Activated T-helper 2 cell treated with anti-CD3 and anti-CD28 coated beads, Interferon-gamma antibody, Interleukin-2, Interleukin-4, amounts not matched to agents 10 μg/mL and 5 μg/mL and 100 μg/mL, durations not matched to agents 14 hours and 24 hours and 36 hours (primary cell): Measurements from ENCODE around the gene PAM. TPM values are rescaled to one million over a fixed set of nuclear protein-coding genes. Genes with fewer than 3 reads are reported as not detected.
"Not testable (repeated sequence)": the region's sequence is repeated elsewhere in the genome, so short reads cannot be mapped to it uniquely, and the experiment has no call there.

ENCODE experiments used
- DNase-seq: peaks from one replicate; pipeline ENCODE4 v3.0.0; 2021; ENCODE audit warnings: low spot score
- H3K27ac Mint-ChIP-seq: one replicate; pipeline ENCODE4 v1.8.0; 2021; ENCODE audit warnings: mixed read lengths
- H3K27me3 Mint-ChIP-seq: one replicate; pipeline ENCODE4 v1.8.0; 2021; ENCODE audit warnings: low read depth, mixed read lengths
- H3K36me3 Mint-ChIP-seq: one replicate; pipeline ENCODE4 v1.8.0; 2021; ENCODE audit warnings: low read depth, mixed read lengths
- H3K4me1 Mint-ChIP-seq: one replicate; pipeline ENCODE4 v1.8.0; 2021; ENCODE audit warnings: low read depth, mixed read lengths
- H3K4me3 Mint-ChIP-seq: one replicate; pipeline ENCODE4 v1.8.0; 2021; ENCODE audit warnings: low read depth, mild to moderate bottlenecking, moderate library complexity, mixed read lengths
- H3K9me3 Mint-ChIP-seq: one replicate; pipeline ENCODE4 v1.8.0; 2021; ENCODE audit warnings: mixed read lengths
- intact Hi-C: fragments of 100-400 bp; cut with micrococcal nuclease; formaldehyde crosslinking; loops from one replicate; pipeline ENCODE4 v1.15.1; 2023
- total RNA-seq: library from RNA; stranded (reverse); gene quantifications from 2 replicates; pipeline ENCODE4 v1.2.3, GENCODE V29; 2022

Gene PAM
- total RNA-seq, 1 donor from 2014 or later: 48.0 TPM

- intact Hi-C loops: no loop called here
Observed at GRCh38 chr5:102737161-102737560, 17.9 kb upstream of the PAM start.

GRCh38 chr5:102737805-102738469, 17.2 kb upstream of the PAM start:
- intact Hi-C loops: no loop called here
- no peaks in the 10 kb centered on the region for H3K9me3 Mint-ChIP-seq
- peaks cover 17% of the 10 kb centered on the region for H3K27me3 Mint-ChIP-seq
- no peak overlapping the region for H3K4me3 Mint-ChIP-seq
- H3K27ac Mint-ChIP-seq: no peak overlapping the region
- no peak for DNase-seq
- no peaks in the 10 kb centered on the region for H3K36me3 Mint-ChIP-seq
- no peaks in the 10 kb centered on the region for H3K4me1 Mint-ChIP-seq

More at GRCh38 chr5:102737161-102737560, 17.9 kb upstream of the PAM start:
- peaks cover 15% of the 10 kb centered on the region for H3K27me3 Mint-ChIP-seq
- no peaks in the 10 kb centered on the region for H3K36me3 Mint-ChIP-seq
- H3K27ac Mint-ChIP-seq: no peak overlapping the region
- no peaks in the 10 kb centered on the region for H3K9me3 Mint-ChIP-seq
- H3K4me1 Mint-ChIP-seq: no peaks in the 10 kb centered on the region
- DNase-seq: no peak
- no peak overlapping the region for H3K4me3 Mint-ChIP-seq

DNA sequence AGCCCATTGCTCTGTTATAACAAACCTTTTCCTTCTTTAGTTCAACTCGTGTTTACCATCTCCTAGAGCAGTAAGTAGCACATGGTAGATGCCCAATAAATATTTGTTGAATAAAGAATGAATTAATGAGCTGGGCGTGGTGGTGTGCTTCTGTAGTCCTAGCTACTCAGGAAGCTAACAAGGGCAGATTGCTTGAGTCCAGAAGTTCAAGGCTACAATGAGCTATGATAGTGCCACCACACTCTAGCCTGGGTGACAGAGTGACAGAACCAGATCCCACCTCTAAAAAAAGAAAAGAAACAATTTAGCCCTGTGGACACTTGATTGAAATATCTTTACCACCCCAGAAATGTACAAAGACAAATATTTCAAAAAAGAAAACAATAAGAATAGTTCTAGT, 14.6 kb upstream of the PAM start:
- Mint-ChIP-seq H3K4me1 (no peaks in the 10 kb centered on the region), H3K4me3 (no peak overlapping the region), H3K27me3 (peaks cover 14% of the 10 kb centered on the region), H3K36me3 (no peaks in the 10 kb centered on the region), H3K9me3 (no peaks in the 10 kb centered on the region), H3K27ac (no peak overlapping the region)
- intact Hi-C loops: no loop called here
- DNase-seq: no peak

GRCh38 chr5:102742215-102742614, 12.9 kb upstream of the PAM start:
- intact Hi-C loops: no loop called here
- H3K27ac Mint-ChIP-seq: no peak overlapping the region
- no peak overlapping the region for H3K4me3 Mint-ChIP-seq
- H3K4me1 Mint-ChIP-seq: peaks cover 4% of the 10 kb centered on the region
- DNase-seq: no peak
- H3K36me3 Mint-ChIP-seq: no peaks in the 10 kb centered on the region
- peaks cover 13% of the 10 kb centered on the region for H3K27me3 Mint-ChIP-seq
- no peaks in the 10 kb centered on the region for H3K9me3 Mint-ChIP-seq

DNA sequence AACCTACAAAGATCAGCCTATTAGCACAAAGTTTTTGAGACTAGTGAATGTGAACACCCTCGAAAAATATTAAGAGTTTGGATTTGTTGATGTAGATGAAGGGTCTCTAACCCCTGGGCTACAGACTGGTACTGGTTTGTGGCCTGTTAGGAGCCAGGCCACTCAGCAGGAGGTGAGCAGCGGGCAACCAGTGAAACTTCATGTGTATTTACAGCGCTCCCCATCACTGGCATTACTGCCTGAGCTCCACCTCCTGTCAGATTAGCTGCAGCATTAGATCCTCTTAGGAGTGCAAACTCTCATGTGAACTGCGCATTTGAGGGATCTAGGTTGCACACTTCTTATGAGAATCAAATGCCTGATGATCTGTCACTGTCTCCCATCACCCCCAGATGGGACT, 11.2 kb upstream of the PAM start:
- H3K36me3 Mint-ChIP-seq: no peaks in the 10 kb centered on the region
- H3K4me1 Mint-ChIP-seq: peaks cover 14% of the 10 kb centered on the region
- intact Hi-C loops: no loop called here
- H3K27ac Mint-ChIP-seq: no peak overlapping the region
- H3K9me3 Mint-ChIP-seq: no peaks in the 10 kb centered on the region
- DNase-seq: no peak
- H3K4me3 Mint-ChIP-seq: no peak overlapping the region
- H3K27me3 Mint-ChIP-seq: peaks cover 6% of the 10 kb centered on the region

- Mint-ChIP-seq H3K27ac (no peak overlapping the region), H3K27me3 (peaks cover 6% of the 10 kb centered on the region), H3K4me1 (peaks cover 16% of the 10 kb centered on the region), H3K9me3 (no peaks in the 10 kb centered on the region), H3K4me3 (no peak overlapping the region), H3K36me3 (no peaks in the 10 kb centered on the region)
- intact Hi-C loops: no loop called here
- no peak for DNase-seq
Observed at GRCh38 chr5:102747386-102748166, 7.5 kb upstream of the PAM start.

DNA sequence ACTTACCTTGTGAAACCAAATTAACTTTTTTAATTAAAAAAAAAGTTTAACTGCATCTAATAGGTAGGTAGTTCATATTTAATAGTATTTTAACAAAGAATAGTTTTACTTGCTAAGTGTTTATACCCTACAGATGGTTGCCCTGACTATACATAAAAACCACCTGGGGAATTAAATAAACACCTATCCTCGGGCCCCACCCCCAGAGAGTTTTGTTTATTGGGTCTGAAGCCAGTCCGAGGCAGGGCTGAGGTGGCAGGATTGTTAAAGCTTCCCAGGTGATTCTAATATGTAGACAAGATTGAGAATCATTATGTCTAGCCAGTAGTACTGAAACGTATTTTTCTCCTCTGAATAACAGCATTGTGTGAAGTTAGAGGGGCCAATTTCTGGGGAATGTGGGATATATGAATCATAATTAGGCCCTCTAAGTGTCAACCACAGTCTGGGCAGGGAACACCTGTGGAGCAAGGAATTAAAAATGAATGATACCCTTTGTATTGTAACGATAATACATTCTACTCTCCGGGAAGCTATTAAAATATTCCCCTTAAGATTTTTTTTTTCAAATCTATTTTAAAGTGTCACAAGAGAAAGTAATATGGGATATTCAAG, 5.6 kb upstream of the PAM start:
- intact Hi-C loops: no loop called here
- Mint-ChIP-seq H3K27me3 (peaks cover 14% of the 10 kb centered on the region), H3K9me3 (no peaks in the 10 kb centered on the region), H3K4me3 (no peak overlapping the region), H3K4me1 (peaks cover 25% of the 10 kb centered on the region), H3K27ac (no peak overlapping the region), H3K36me3 (no peaks in the 10 kb centered on the region)
- no peak for DNase-seq

DNA sequence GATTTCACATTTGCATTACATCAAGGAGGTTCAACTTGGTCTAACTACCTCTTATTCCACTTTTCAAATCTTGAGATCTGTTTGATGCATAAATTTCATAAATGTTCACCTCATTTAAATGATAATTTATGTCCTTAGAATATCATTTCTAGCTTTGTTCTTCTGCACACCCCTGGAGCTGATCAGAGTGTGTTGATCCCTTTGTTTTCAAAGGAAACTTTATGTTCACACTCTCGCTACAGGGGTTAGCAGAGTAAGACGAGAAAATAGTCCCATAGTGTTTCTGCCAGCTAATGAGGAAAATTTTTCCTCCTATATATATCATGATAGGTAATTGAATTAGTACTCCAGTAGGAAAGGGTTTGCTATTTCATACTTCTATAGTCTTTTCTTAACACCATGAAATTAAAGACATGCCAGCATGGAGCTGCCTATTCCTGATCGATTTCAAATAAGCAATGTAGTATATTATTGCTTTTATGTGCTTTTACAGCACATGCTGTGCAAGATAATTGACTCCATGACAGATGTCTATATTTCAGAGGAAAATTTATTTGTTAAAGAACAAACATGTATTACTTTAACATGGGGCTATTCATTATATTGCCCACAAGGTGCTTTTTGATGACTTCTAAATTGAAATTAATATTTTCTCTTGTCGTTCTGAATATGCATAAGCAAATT, 4.8 kb upstream of the PAM start:
- Mint-ChIP-seq H3K36me3 (no peaks in the 10 kb centered on the region), H3K4me1 (peaks cover 27% of the 10 kb centered on the region), H3K9me3 (no peaks in the 10 kb centered on the region), H3K27me3 (peaks cover 14% of the 10 kb centered on the region), H3K4me3 (no peak overlapping the region), H3K27ac (no peak overlapping the region)
- intact Hi-C loops: no loop called here
- no peak for DNase-seq

DNA sequence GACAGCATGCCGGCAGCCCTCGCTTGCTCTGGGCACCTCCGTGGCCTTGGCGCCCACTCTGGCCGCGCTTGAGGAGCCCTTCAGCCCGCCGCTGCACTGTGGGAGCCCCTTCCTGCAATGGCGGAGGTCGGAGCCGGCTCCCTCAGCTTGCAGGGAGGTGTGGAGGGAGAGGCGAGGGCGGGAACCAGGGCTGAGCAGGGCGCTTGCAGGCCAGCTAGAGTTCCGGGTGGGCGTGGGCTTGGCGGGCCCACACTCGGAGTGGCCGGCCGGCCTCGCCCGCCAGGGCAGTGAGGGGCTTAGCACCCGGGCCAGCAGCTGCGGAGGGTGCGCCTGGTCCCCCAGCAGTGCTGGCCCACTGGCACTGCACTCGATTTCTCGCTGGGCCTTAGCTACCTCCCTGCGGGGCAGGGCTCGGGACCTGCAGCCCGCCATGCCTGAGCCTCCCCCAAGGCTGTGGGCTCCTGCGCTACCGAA, 3.2 kb upstream of the PAM start:
- Mint-ChIP-seq H3K27me3 (peaks cover 12% of the 10 kb centered on the region), H3K4me1 (peaks cover 30% of the 10 kb centered on the region)
- H3K36me3 Mint-ChIP-seq, H3K4me3 Mint-ChIP-seq, DNase-seq, H3K27ac Mint-ChIP-seq, intact Hi-C loops, H3K9me3 Mint-ChIP-seq: not testable (repeated sequence)

GRCh38 chr5:102753889-102754766, 977 bp upstream of the PAM start:
- intact Hi-C loops: no loop called here
- Mint-ChIP-seq H3K27ac (peak overlapping the region; percentile 45), H3K9me3 (no peaks in the 10 kb centered on the region), H3K27me3 (peaks cover 12% of the 10 kb centered on the region), H3K36me3 (peaks cover 5% of the 10 kb centered on the region), H3K4me3 (peak overlapping the region; percentile 80), H3K4me1 (peaks cover 26% of the 10 kb centered on the region)
- DNase-seq: no peak

GRCh38 chr5:102755686-102756371, 724 bp downstream of the PAM start:
- intact Hi-C loops: loop anchor here (1.0 kb wide), 3 partner anchors 9 to 364 kb away; partner anchors contain the start of genes GIN1 and PPIP5K2
- Mint-ChIP-seq H3K27ac (peak overlapping the region; percentile 95), H3K9me3 (no peaks in the 10 kb centered on the region), H3K36me3 (peaks cover 5% of the 10 kb centered on the region), H3K4me3 (peak overlapping the region; percentile 98), H3K4me1 (peaks cover 39% of the 10 kb centered on the region), H3K27me3 (peaks cover 12% of the 10 kb centered on the region)
- peak; percentile 49 for DNase-seq
